Measurements from ENCODE around the gene NFE2L1. TPM values are rescaled to one million over a fixed set of nuclear protein-coding genes. Genes with fewer than 3 reads are reported as not detected.

NFE2L1 gene
- total and polyA plus RNA-seq, 2 experiments from 2014 or later, result 28.0 to 66.4 TPM

GRCh38 chr17:48106802-48107136 is 58.6 kb downstream of the NFE2L1 start:
- H3K4me3 ChIP-seq, result peak overlapping the region; percentile 86
- H3K36me3 ChIP-seq (ENCODE audit: low read depth), result no peaks in the 10 kb centered on the region
- H3F3A ChIP-seq (ENCODE audit: insufficient read depth), result no peaks in the 10 kb centered on the region
- peak overlapping the region; percentile 83 for H3K9ac ChIP-seq
- H3K27ac ChIP-seq, result peak overlapping the region; percentile 43
- DNase-seq, result no peak
- no peaks in the 10 kb centered on the region for H3K9me2 ChIP-seq (ENCODE audit: insufficient read depth)
- H3K4me2 ChIP-seq (ENCODE audit: unreplicated experiment), result peak overlapping the region; percentile 94
- in situ Hi-C loops (cut with MboI), result no loop called here
- H2AFZ ChIP-seq, result peak overlapping the region; percentile 99
- no peaks in the 10 kb centered on the region; the same call in 1 of the 2 replicates for H4K20me1 ChIP-seq (ENCODE audit: insufficient read depth)
- H3K27me3 ChIP-seq (replicated peaks; ENCODE audit: insufficient read depth), result no peaks in the 10 kb centered on the region
- WGBS, 2 experiments (ENCODE audit: low coverage in 1 of 2, low lambda C conversion rate in 2 of 2, missing lambda C conversion rate in 2 of 2), result 30 to 33% methylated on average over 13 of the region's 13 CpGs
- peaks cover 7% of the 10 kb centered on the region; the same call in 1 of the 2 replicates for H3K4me1 ChIP-seq (ENCODE audit: insufficient read depth)
- H3K9me3 ChIP-seq (ENCODE audit: low read depth), result no peaks in the 10 kb centered on the region
- no peak for TF ChIP-seq EZH2phosphoT487 (IDR thresholded peaks at IDR 0.05; ENCODE audit: insufficient read depth, low read depth)
- TF ChIP-seq EZH2 (IDR thresholded peaks at IDR 0.05; ENCODE audit: insufficient read depth, poor library complexity, severe bottlenecking), result no peak
- H3K79me2 ChIP-seq (ENCODE audit: insufficient read depth), result peaks cover 42% of the 10 kb centered on the region

GRCh38 chr17:48107137-48108055 is 59.2 kb downstream of the NFE2L1 start, which contains the start of gene SNX11:
TSS of gene SNX11 (plus strand) at chr17:48107766. CDS start at chr17:48112044, 4,278 bp downstream.
- peaks cover 7% of the 10 kb centered on the region; the same call in 1 of the 2 replicates for H3K4me1 ChIP-seq (ENCODE audit: insufficient read depth)
- 1 to 2% methylated on average over 60 of the region's 64 CpGs for WGBS, 2 experiments (ENCODE audit: low coverage in 1 of 2, low lambda C conversion rate in 2 of 2, missing lambda C conversion rate in 2 of 2)
- in situ Hi-C loops (cut with MboI), result no loop called here
- H3K9me2 ChIP-seq (ENCODE audit: insufficient read depth), result no peaks in the 10 kb centered on the region
- peak within 1 kb of the TSS; percentile 86 for H3K4me3 ChIP-seq
- no peaks in the 10 kb centered on the region for H3K27me3 ChIP-seq (replicated peaks; ENCODE audit: insufficient read depth)
- peak within 1 kb of the TSS; percentile 99 for H2AFZ ChIP-seq
- H3K27ac ChIP-seq, result peak within 1 kb of the TSS; percentile 43
- H3K9me3 ChIP-seq (ENCODE audit: low read depth), result no peaks in the 10 kb centered on the region
- peak within 1 kb of the TSS; percentile 83 for H3K9ac ChIP-seq
- H4K20me1 ChIP-seq (ENCODE audit: insufficient read depth), result no peaks in the 10 kb centered on the region; the same call in 1 of the 2 replicates
- DNase-seq, result peak; percentile 91
- no peaks in the 10 kb centered on the region for H3K36me3 ChIP-seq (ENCODE audit: low read depth)
- no peak for TF ChIP-seq EZH2phosphoT487 (IDR thresholded peaks at IDR 0.05; ENCODE audit: insufficient read depth, low read depth)
- no peak for TF ChIP-seq EZH2 (IDR thresholded peaks at IDR 0.05; ENCODE audit: insufficient read depth, poor library complexity, severe bottlenecking)
- H3F3A ChIP-seq (ENCODE audit: insufficient read depth), result no peaks in the 10 kb centered on the region
- peak within 1 kb of the TSS; percentile 94 for H3K4me2 ChIP-seq (ENCODE audit: unreplicated experiment)
- H3K79me2 ChIP-seq (ENCODE audit: insufficient read depth), result peaks cover 48% of the 10 kb centered on the region

GRCh38 chr17:48110761-48111160 is 62.6 kb downstream of the NFE2L1 start:
- Histone ChIP-seq H3K79me2 (ENCODE audit: insufficient read depth) (peaks cover 75% of the 10 kb centered on the region), H3K4me1 (ENCODE audit: insufficient read depth) (peaks cover 7% of the 10 kb centered on the region; the same call in 1 of the 2 replicates), H3K27ac (no peak overlapping the region), H4K20me1 (ENCODE audit: insufficient read depth) (no peaks in the 10 kb centered on the region; the same call in 1 of the 2 replicates), H3K9me2 (ENCODE audit: insufficient read depth) (no peaks in the 10 kb centered on the region), H3K27me3 (replicated peaks; ENCODE audit: insufficient read depth) (no peaks in the 10 kb centered on the region), H3K4me3 (no peak overlapping the region), H3K4me2 (ENCODE audit: unreplicated experiment) (no peak overlapping the region), H3K36me3 (ENCODE audit: low read depth) (peaks cover 6% of the 10 kb centered on the region; the same call in 1 of the 2 replicates), H2AFZ (no peak overlapping the region), H3F3A (ENCODE audit: insufficient read depth) (no peaks in the 10 kb centered on the region), H3K9me3 (ENCODE audit: low read depth) (no peaks in the 10 kb centered on the region), H3K9ac (no peak overlapping the region)
- DNase-seq, result no peak
- in situ Hi-C loops (cut with MboI), result no loop called here
- WGBS, 2 experiments (ENCODE audit: low coverage in 1 of 2, low lambda C conversion rate in 2 of 2, missing lambda C conversion rate in 2 of 2), result 83 to 87% methylated on average over 9 of the region's 9 CpGs
- TF ChIP-seq EZH2 (IDR thresholded peaks at IDR 0.05; ENCODE audit: insufficient read depth, poor library complexity, severe bottlenecking), result no peak

MicroRNAs encoded within 50 kb of the gene (microRNA counts, 767-probe panel; counts per million panel counts)
- 4,155 counts per million, percentile 88 among the panel's probes with 10 or more counts for microRNA hsa-miR-152

Small RNAs within 50 kb of the gene (microRNA-seq; reads per million reads assigned to microRNA genes)
- gene MIR152 (ENCODE audit: borderline number of aligned reads), result 1,087 reads per million, percentile 78 among the genes with 10 or more reads in this experiment

Small RNAs within 50 kb of the gene (small RNA-seq; reads per million reads assigned to genes)
- gene AC004477.2 (ENCODE audit: low read depth, low replicate concordance), result not detected
- gene MIR152 (ENCODE audit: low read depth, low replicate concordance), result 18.3 reads per million, percentile 88 among the genes with 10 or more reads in this experiment
- not detected for gene RNU6-1201P (ENCODE audit: low read depth, low replicate concordance)

Other genes with a start within 250 kb of the NFE2L1 start
- gene OSBPL7, start 226.6 kb upstream of the NFE2L1 start, total RNA-seq (2014; rRNA removed; shearing (Covaris generic)), result 2.5 and 5.0 TPM in 2 replicates
- 1.4 and 2.0 TPM in 2 replicates for gene OSBPL7, start 226.6 kb upstream of the NFE2L1 start, polyA plus RNA-seq (2016; fragmentation: Nextera tagmentation; extraction: Ambion mirVana)
- 24.8 and 37.3 TPM in 2 replicates for gene MRPL10, start 216.8 kb upstream of the NFE2L1 start, total RNA-seq (2014; rRNA removed; shearing (Covaris generic))
- gene MRPL10, start 216.8 kb upstream of the NFE2L1 start, polyA plus RNA-seq (2016; fragmentation: Nextera tagmentation; extraction: Ambion mirVana), result 30.6 and 35.1 TPM in 2 replicates
- not detected in 2 replicates for gene LRRC46, start 216.7 kb upstream of the NFE2L1 start, total RNA-seq (2014; rRNA removed; shearing (Covaris generic))
- 0.82 and 0.95 TPM in 2 replicates for gene LRRC46, start 216.7 kb upstream of the NFE2L1 start, polyA plus RNA-seq (2016; fragmentation: Nextera tagmentation; extraction: Ambion mirVana)
- 36.3 and 41.2 TPM in 2 replicates for gene SCRN2, start 207.1 kb upstream of the NFE2L1 start, total RNA-seq (2014; rRNA removed; shearing (Covaris generic))
- 38.6 and 39.5 TPM in 2 replicates for gene SCRN2, start 207.1 kb upstream of the NFE2L1 start, polyA plus RNA-seq (2016; fragmentation: Nextera tagmentation; extraction: Ambion mirVana)
- not detected in 2 replicates for gene SP6, start 197.2 kb upstream of the NFE2L1 start, total RNA-seq (2014; rRNA removed; shearing (Covaris generic))
- gene SP6, start 197.2 kb upstream of the NFE2L1 start, polyA plus RNA-seq (2016; fragmentation: Nextera tagmentation; extraction: Ambion mirVana), result not detected in 2 replicates
- 2.5 and 3.2 TPM in 2 replicates for gene SP2, start 152.1 kb upstream of the NFE2L1 start, total RNA-seq (2014; rRNA removed; shearing (Covaris generic))
- 13.6 and 14.2 TPM in 2 replicates for gene SP2, start 152.1 kb upstream of the NFE2L1 start, polyA plus RNA-seq (2016; fragmentation: Nextera tagmentation; extraction: Ambion mirVana)
- 44.7 and 53.7 TPM in 2 replicates for gene PNPO, start 106.8 kb upstream of the NFE2L1 start, total RNA-seq (2014; rRNA removed; shearing (Covaris generic))
- 20.0 and 22.7 TPM in 2 replicates for gene PNPO, start 106.8 kb upstream of the NFE2L1 start, polyA plus RNA-seq (2016; fragmentation: Nextera tagmentation; extraction: Ambion mirVana)
- gene PRR15L, start 90.5 kb upstream of the NFE2L1 start, total RNA-seq (2014; rRNA removed; shearing (Covaris generic)), result not detected in 2 replicates
- 0.16 TPM in 1 of 2 replicates, not detected in the other for gene PRR15L, start 90.5 kb upstream of the NFE2L1 start, polyA plus RNA-seq (2016; fragmentation: Nextera tagmentation; extraction: Ambion mirVana)
- gene CDK5RAP3, start 77.2 kb upstream of the NFE2L1 start, total RNA-seq (2014; rRNA removed; shearing (Covaris generic)), result 61.7 and 80.8 TPM in 2 replicates
- 81.6 and 92.2 TPM in 2 replicates for gene CDK5RAP3, start 77.2 kb upstream of the NFE2L1 start, polyA plus RNA-seq (2016; fragmentation: Nextera tagmentation; extraction: Ambion mirVana)
- gene COPZ2, start 10.6 kb upstream of the NFE2L1 start, total RNA-seq (2014; rRNA removed; shearing (Covaris generic)), result 148 and 179 TPM in 2 replicates
- gene COPZ2, start 10.6 kb upstream of the NFE2L1 start, polyA plus RNA-seq (2016; fragmentation: Nextera tagmentation; extraction: Ambion mirVana), result 399 and 401 TPM in 2 replicates
- gene CBX1, start 53.1 kb downstream of the NFE2L1 start, total RNA-seq (2014; rRNA removed; shearing (Covaris generic)), result 53.6 and 67.7 TPM in 2 replicates
- gene CBX1, start 53.1 kb downstream of the NFE2L1 start, polyA plus RNA-seq (2016; fragmentation: Nextera tagmentation; extraction: Ambion mirVana), result 36.8 and 40.0 TPM in 2 replicates
- 10.5 and 14.7 TPM in 2 replicates for gene SNX11, start 59.4 kb downstream of the NFE2L1 start, total RNA-seq (2014; rRNA removed; shearing (Covaris generic))
- gene SNX11, start 59.4 kb downstream of the NFE2L1 start, polyA plus RNA-seq (2016; fragmentation: Nextera tagmentation; extraction: Ambion mirVana), result 17.5 and 18.0 TPM in 2 replicates